Left lung (tissue), 10 donors: Measurements from ENCODE around the gene COL4A2. TPM values are rescaled to one million over a fixed set of nuclear protein-coding genes. Genes with fewer than 3 reads are reported as not detected.

Source experiments
- ATAC-seq: fragments of 200-7000 bp; cut with Tn5 transposase; one replicate; pipeline ENCODE4 v1.9.1; 2020; ENCODE audit warnings: moderate library complexity
- DNase-seq, 4 donors: peaks; one replicate each; pipeline ENCODE4 v3.0.0-alpha.2; 2013 to 2020
- H3K27ac ChIP-seq, 2 donors: fragments of 200-600 bp; sonication (generic) in 1 of 2; one replicate each; pipeline versions ENCODE4 v1.5.0 to v1.8.0; 2020 to 2021
- H3K27me3 ChIP-seq, 2 donors: fragments of 200-600 bp; sonication (generic) in 1 of 2; one replicate each; pipeline versions ENCODE4 v1.5.0 to v1.8.0; 2020 to 2021
- H3K36me3 ChIP-seq, 2 donors: fragments of 200-600 bp; sonication (generic) in 1 of 2; one replicate each; pipeline versions ENCODE4 v1.5.0 to v1.8.0; 2020 to 2021
- H3K4me1 ChIP-seq, 2 donors: fragments of 200-600 bp; one replicate each; pipeline ENCODE4 v1.8.0; 2021
- H3K4me3 ChIP-seq, 2 donors: fragments of 200-600 bp; sonication (generic) in 1 of 2; one replicate each; pipeline versions ENCODE4 v1.5.0 to v1.8.0; 2020 to 2021; ENCODE audit warnings: mild to moderate bottlenecking in 1 of 2
- H3K9me3 ChIP-seq, 2 donors: fragments of 200-600 bp; sonication (generic) in 1 of 2; one replicate each; pipeline versions ENCODE4 v1.5.0 to v1.8.0; 2020 to 2021
- intact Hi-C, 2 donors: fragments of 100-400 bp; cut with DNase I; formaldehyde crosslinking; loops; one replicate each; pipeline versions ENCODE4 v1.11.2 to v1.14.2; 2022
- polyA plus RNA-seq, 6 donors: library from polyadenylated mRNA; unstranded; fragments of 120-200 nt; gene quantifications; one replicate each; pipeline ENCODE4 v1.2.1, GENCODE V29; 2013; ENCODE audit not compliant: insufficient read length in 6 of 6
- total RNA-seq, 2 donors: library from RNA; stranded (reverse); fragmentation: NEBNext Ultra II Directional; extraction: Animal tissue kit (Norgen Biotek cat#: 25700); gene quantifications; one replicate each; pipeline ENCODE4 v1.2.1, GENCODE V29; 2021
- TF ChIP-seq, protein P1 (sequence below), 2 donors: fragments of 200-600 bp; sonication (generic) in 1 of 2; IDR thresholded peaks; one replicate each; pipeline versions ENCODE4 v1.5.0 to v1.8.0; 2021; ENCODE audit warnings: antibody characterized with exemption in 2 of 2
- donor health status: DM: no; HTN: yes; CAD: no.
- donor health status: DM: no; HTN: no; CAD: no.

Gene COL4A2
- total and polyA plus RNA-seq, 8 donors, result 307 to 638 (median 395) TPM

DNA sequence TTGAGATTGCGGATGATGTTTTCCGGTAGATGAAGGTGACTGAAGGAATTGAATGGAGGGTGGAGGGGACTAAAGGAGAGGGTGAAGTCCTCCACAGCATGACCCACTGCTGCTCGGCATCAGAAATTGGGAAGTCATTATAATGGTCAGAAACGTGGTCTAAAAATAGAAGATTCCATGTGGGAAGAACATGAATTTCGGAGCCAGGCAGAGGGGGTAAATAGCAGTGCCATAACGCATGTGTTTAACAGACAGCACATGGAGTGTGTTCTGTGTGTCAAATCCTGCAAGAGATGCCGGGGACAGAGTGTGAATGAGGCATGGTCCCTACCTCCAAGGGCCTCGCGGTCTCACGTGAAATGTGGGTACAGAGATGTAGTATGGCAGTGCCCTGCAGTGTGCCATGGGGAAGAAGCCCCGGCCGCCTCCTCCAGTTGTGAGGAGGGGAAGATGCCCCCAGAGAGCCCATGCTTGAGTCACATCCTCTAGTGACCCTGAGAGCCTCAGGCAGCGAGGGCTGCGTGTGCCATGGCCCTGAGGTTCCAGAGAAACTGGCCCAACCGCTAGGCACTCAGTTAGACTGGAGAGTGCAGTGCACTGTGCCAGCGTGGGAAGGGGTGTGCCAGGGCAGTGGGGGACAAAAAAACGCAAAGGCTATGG is 106.1 kb downstream of the COL4A2 start:
- DNase-seq (no peak), ATAC-seq (no peak)
- H3K9me3 ChIP-seq, result no peaks in the 10 kb centered on the region
- no peaks in the 10 kb centered on the region for H3K36me3 ChIP-seq
- H3K4me1 ChIP-seq, result peaks cover 0 to 40% of the 10 kb centered on the region in 2 donors
- intact Hi-C loops, result loop anchor here (10.0 kb wide), 1 partner anchor 178 kb away; no protein-coding TSS in a partner anchor
- H3K4me3 ChIP-seq, result no peak overlapping the region
- H3K27ac ChIP-seq, result peak overlapping the region; percentile 18 to 51
- peaks cover 0 to 11% of the 10 kb centered on the region in 2 donors for H3K27me3 ChIP-seq
- TF ChIP-seq, protein P1, sequence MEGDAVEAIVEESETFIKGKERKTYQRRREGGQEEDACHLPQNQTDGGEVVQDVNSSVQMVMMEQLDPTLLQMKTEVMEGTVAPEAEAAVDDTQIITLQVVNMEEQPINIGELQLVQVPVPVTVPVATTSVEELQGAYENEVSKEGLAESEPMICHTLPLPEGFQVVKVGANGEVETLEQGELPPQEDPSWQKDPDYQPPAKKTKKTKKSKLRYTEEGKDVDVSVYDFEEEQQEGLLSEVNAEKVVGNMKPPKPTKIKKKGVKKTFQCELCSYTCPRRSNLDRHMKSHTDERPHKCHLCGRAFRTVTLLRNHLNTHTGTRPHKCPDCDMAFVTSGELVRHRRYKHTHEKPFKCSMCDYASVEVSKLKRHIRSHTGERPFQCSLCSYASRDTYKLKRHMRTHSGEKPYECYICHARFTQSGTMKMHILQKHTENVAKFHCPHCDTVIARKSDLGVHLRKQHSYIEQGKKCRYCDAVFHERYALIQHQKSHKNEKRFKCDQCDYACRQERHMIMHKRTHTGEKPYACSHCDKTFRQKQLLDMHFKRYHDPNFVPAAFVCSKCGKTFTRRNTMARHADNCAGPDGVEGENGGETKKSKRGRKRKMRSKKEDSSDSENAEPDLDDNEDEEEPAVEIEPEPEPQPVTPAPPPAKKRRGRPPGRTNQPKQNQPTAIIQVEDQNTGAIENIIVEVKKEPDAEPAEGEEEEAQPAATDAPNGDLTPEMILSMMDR (IDR thresholded peaks at IDR 0.05), result no peak

DNA sequence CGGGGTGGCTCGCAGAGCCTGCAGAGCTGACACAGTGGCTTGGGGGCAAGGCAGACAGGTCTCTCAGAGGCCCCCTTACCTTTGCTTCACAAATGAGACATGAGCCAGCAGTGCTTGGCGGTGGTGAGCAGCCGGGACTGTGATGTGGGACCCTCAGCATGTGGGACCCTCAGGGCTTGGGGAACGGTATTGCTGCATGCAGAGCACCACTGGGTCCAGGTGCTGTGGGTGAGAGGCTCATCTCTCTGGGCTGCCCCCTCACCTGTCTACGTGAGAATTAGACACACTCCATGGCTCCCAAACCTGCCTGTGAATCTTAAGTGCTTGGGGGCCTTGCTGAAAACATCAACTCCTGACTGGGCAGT is 106.6 kb downstream of the COL4A2 start:
- Histone ChIP-seq H3K27me3 (peaks cover 0 to 11% of the 10 kb centered on the region in 2 donors), H3K9me3 (no peaks in the 10 kb centered on the region), H3K27ac (peak overlapping the region in 1 of 2 donors; percentile 4), H3K4me1 (peaks cover 0 to 40% of the 10 kb centered on the region in 2 donors), H3K4me3 (no peak overlapping the region), H3K36me3 (no peaks in the 10 kb centered on the region)
- DNase-seq, result no peak
- no peak for ATAC-seq
- TF ChIP-seq, protein P1 (IDR thresholded peaks at IDR 0.05), result no peak
- intact Hi-C loops, result loop anchor here (10.0 kb wide), 1 partner anchor 179 kb away; no protein-coding TSS in a partner anchor

DNA sequence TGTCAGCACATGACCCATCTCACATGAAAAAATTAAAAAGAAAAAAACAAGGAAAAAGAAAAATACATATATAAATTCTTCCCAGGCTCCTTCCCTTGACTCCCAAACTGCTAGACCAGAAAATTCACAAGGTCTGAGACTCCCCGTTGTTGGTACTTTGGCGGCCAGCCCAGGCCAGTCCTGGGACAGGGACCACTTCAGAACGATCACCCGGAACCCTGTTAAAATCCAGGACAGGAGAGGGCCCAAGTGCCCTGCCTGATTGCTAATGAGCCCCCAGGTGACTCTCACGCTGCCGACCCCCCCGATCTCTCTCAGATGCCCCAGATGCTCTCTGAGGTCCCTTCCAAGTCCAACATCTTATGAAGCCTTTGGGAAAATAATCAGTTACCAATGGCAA is 107.2 kb downstream of the COL4A2 start:
- H3K4me1 ChIP-seq, result peaks cover 0 to 38% of the 10 kb centered on the region in 2 donors
- no peak for ATAC-seq
- intact Hi-C loops, result loop anchor here (10.0 kb wide), 1 partner anchor 179 kb away; no protein-coding TSS in a partner anchor

DNA sequence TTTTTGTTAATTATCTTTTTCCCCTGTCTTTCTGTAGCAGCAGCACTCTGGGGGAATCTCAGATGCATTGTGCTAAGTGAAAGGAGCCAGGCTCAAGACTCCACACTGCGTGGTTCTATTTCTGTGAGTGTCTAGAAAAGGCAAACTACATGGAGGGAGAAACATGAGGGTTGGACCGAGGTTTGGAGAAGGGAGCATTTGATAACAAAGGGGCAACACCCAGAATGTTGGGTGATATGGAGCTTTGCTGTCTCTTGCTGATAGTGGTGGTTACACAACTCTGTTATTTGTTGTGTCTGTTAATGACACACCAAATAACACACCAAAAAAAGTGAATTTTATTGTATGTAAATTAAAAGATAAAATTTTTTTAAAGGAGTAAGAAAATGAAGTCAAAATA is 107.8 kb downstream of the COL4A2 start:
- ATAC-seq (no peak), DNase-seq (no peak)
- intact Hi-C loops, result loop anchor here (10.0 kb wide), 1 partner anchor 180 kb away; no protein-coding TSS in a partner anchor
- peaks cover 0 to 43% of the 10 kb centered on the region in 2 donors for H3K4me1 ChIP-seq
- H3K4me3 ChIP-seq, result no peak overlapping the region
- H3K27me3 ChIP-seq, result peaks cover 0 to 16% of the 10 kb centered on the region in 2 donors
- peak overlapping the region in 1 of 2 donors; percentile 54 for H3K27ac ChIP-seq
- H3K36me3 ChIP-seq, result no peaks in the 10 kb centered on the region
- TF ChIP-seq, protein P1 (IDR thresholded peaks at IDR 0.05), result no peak
- H3K9me3 ChIP-seq, result no peaks in the 10 kb centered on the region

More for the DNA sequence above, 107.2 kb downstream of the COL4A2 start:
- DNase-seq, result no peak
- no peak overlapping the region for H3K4me3 ChIP-seq
- TF ChIP-seq, protein P1 (IDR thresholded peaks at IDR 0.05), result no peak
- H3K27me3 ChIP-seq, result peaks cover 0 to 16% of the 10 kb centered on the region in 2 donors
- H3K36me3 ChIP-seq, result no peaks in the 10 kb centered on the region
- no peaks in the 10 kb centered on the region for H3K9me3 ChIP-seq
- H3K27ac ChIP-seq, result no peak overlapping the region

DNA sequence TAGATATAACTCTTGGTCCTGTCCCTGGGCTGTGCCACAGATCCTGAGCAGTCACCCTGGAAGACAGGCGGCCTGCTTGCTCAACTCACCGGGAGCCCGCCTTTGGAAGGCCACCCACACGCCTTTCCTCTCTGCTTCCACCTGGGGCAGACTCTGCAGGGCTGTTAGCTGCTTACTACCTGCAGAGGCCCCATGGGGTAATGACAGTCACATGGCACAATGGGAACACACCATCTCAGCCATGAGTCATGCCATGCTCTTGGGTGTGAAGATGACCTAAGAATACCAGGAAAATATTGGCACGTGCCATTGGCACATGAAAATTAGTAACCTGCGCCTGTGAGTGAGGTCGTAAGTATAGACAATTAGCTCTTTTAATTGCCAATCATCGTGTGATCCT is 108.6 kb downstream of the COL4A2 start:
- TF ChIP-seq, protein P1 (IDR thresholded peaks at IDR 0.05), result no peak
- no peak for ATAC-seq
- Histone ChIP-seq H3K9me3 (no peaks in the 10 kb centered on the region), H3K27ac (peak overlapping the region in 1 of 2 donors; percentile 54), H3K27me3 (peaks cover 0 to 19% of the 10 kb centered on the region in 2 donors), H3K4me1 (peaks cover 0 to 45% of the 10 kb centered on the region in 2 donors), H3K4me3 (no peak overlapping the region), H3K36me3 (no peaks in the 10 kb centered on the region)
- intact Hi-C loops, result loop anchor here (10.0 kb wide), 1 partner anchor 181 kb away; no protein-coding TSS in a partner anchor
- no peak for DNase-seq
